HuH-7.5 (cell line): Measurements from ENCODE around the gene LRRTM2.
"Not testable (repeated sequence)": the region's sequence is repeated elsewhere in the genome, so short reads cannot be mapped to it uniquely, and the experiment has no call there.

Experiments
- DNase-seq: peaks from one replicate; pipeline ENCODE4 v3.0.0; 2011; ENCODE audit warnings: low spot score

LRRTM2 gene

GRCh38 chr5:138874771-138875551, at the start of gene LRRTM2:
Gene LRRTM2 (minus strand): TSS chr5:138875335. CDS start chr5:138874911, 424 bp downstream.
- DNase-seq, result no peak

GRCh38 chr5:138922494-138922893, 47.4 kb upstream of the LRRTM2 start:
- DNase-seq, result no peak

GRCh38 chr5:138921362-138921761, 46.2 kb upstream of the LRRTM2 start:
- not testable (repeated sequence) for DNase-seq

GRCh38 chr5:138920181-138920580, 45.0 kb upstream of the LRRTM2 start:
- DNase-seq, result no peak

GRCh38 chr5:138918686-138919085, 43.6 kb upstream of the LRRTM2 start:
- no peak for DNase-seq

GRCh38 chr5:138914338-138914737, 39.2 kb upstream of the LRRTM2 start:
- DNase-seq, result no peak

- DNase-seq, result no peak
These were observed 38.6 kb upstream of the LRRTM2 start for GRCh38 chr5:138913773-138914172.

- DNase-seq, result no peak
These were observed 37.0 kb upstream of the LRRTM2 start for GRCh38 chr5:138912093-138912492.

GRCh38 chr5:138911441-138911840, 36.3 kb upstream of the LRRTM2 start:
- DNase-seq, result no peak

GRCh38 chr5:138910546-138911185, 35.5 kb upstream of the LRRTM2 start:
- no peak for DNase-seq

GRCh38 chr5:138909734-138910133, 34.6 kb upstream of the LRRTM2 start:
- no peak for DNase-seq

GRCh38 chr5:138905541-138905940, 30.4 kb upstream of the LRRTM2 start:
- no peak for DNase-seq

- no peak for DNase-seq
These were observed 28.1 kb upstream of the LRRTM2 start for GRCh38 chr5:138903130-138903775.

- DNase-seq, result no peak
These were observed 26.6 kb upstream of the LRRTM2 start for GRCh38 chr5:138901716-138902115.

- no peak for DNase-seq
These were observed 25.3 kb upstream of the LRRTM2 start for GRCh38 chr5:138900281-138900965.

- no peak for DNase-seq
These were observed 23.6 kb upstream of the LRRTM2 start for GRCh38 chr5:138898742-138899141.

- no peak for DNase-seq
These were observed 23.2 kb upstream of the LRRTM2 start for GRCh38 chr5:138898299-138898698.

GRCh38 chr5:138895918-138896317, 20.8 kb upstream of the LRRTM2 start:
- DNase-seq, result no peak

GRCh38 chr5:138890644-138891043, 15.5 kb upstream of the LRRTM2 start:
- no peak for DNase-seq

GRCh38 chr5:138889994-138890393, 14.9 kb upstream of the LRRTM2 start:
- DNase-seq, result no peak

- DNase-seq, result no peak
These were observed 9.4 kb upstream of the LRRTM2 start for GRCh38 chr5:138884554-138884953.

- no peak for DNase-seq
These were observed 9.0 kb upstream of the LRRTM2 start for GRCh38 chr5:138884094-138884493.

GRCh38 chr5:138883211-138883610, 8.1 kb upstream of the LRRTM2 start:
- DNase-seq, result no peak
